DOHH2 (cell line): ENCODE measurements around the gene ALPG.
"Not testable (repeated sequence)": the region's sequence is repeated elsewhere in the genome, so short reads cannot be mapped to it uniquely, and the experiment has no call there.

Experiments
- EZH2phosphoT487 ChIP-seq: fragments of 200-600 bp; sonication (generic); IDR thresholded peaks from 2 replicates; pipeline ENCODE4 v1.6.1; 2017; ENCODE audit warnings: borderline replicate concordance, mild to moderate bottlenecking, antibody characterized with exemption, low read length, moderate library complexity, mixed read lengths
- TF ChIP-seq, protein P1 (sequence below): fragments of 200-600 bp; sonication (generic); IDR thresholded peaks from one replicate; pipeline ENCODE4 v1.5.1; 2014; ENCODE audit warnings: antibody characterized with exemption, mild to moderate bottlenecking, low read depth, low read length; ENCODE audit not compliant: poor library complexity, severe bottlenecking

DNA sequence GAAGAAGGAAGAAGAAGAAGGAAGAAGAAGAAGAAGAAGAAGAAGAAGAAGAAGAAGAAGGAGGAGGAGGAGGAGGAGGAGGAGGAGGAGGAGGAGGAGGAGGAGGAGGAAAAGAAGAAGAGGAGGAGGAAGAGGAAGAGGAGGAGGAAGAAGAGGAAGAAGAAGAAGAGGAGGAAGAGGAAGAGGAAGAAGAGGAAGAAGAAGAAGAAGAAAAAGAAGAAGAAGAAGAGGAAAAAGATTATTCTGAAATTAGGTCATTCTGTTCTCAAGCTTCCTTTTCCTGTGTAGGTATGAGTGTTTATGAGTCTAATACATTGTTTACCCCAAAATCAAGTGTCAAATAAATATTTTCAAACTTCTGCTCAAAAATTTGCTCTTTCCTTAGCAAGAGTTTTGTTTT is 21.6 kb upstream of the ALPG start:
- TF ChIP-seq, protein P1, sequence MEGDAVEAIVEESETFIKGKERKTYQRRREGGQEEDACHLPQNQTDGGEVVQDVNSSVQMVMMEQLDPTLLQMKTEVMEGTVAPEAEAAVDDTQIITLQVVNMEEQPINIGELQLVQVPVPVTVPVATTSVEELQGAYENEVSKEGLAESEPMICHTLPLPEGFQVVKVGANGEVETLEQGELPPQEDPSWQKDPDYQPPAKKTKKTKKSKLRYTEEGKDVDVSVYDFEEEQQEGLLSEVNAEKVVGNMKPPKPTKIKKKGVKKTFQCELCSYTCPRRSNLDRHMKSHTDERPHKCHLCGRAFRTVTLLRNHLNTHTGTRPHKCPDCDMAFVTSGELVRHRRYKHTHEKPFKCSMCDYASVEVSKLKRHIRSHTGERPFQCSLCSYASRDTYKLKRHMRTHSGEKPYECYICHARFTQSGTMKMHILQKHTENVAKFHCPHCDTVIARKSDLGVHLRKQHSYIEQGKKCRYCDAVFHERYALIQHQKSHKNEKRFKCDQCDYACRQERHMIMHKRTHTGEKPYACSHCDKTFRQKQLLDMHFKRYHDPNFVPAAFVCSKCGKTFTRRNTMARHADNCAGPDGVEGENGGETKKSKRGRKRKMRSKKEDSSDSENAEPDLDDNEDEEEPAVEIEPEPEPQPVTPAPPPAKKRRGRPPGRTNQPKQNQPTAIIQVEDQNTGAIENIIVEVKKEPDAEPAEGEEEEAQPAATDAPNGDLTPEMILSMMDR = not testable (repeated sequence)
- not testable (repeated sequence) for TF ChIP-seq EZH2phosphoT487
